Upper lobe of right lung (tissue), 1 donor: Measurements from ENCODE around the gene TUBB1. TPM values are rescaled to one million over a fixed set of nuclear protein-coding genes. Genes with fewer than 3 reads are reported as not detected.
"Not testable (repeated sequence)": the region's sequence is repeated elsewhere in the genome, so short reads cannot be mapped to it uniquely, and the experiment has no call there.

Experiments
- ATAC-seq: fragments of 200-7000 bp; cut with Tn5 transposase; one replicate; pipeline ENCODE4 v1.9.1; 2020; ENCODE audit warnings: mild to moderate bottlenecking, moderate library complexity
- DNase-seq: peaks from one replicate; pipeline ENCODE4 v3.0.0-alpha.2; 2020
- H3K27ac ChIP-seq: fragments of 200-600 bp; one replicate; pipeline ENCODE4 v1.8.0; 2022
- H3K27me3 ChIP-seq: fragments of 200-600 bp; one replicate; pipeline ENCODE4 v1.8.0; 2022; ENCODE audit warnings: mild to moderate bottlenecking
- H3K36me3 ChIP-seq: fragments of 200-600 bp; one replicate; pipeline ENCODE4 v1.8.0; 2022
- H3K4me1 ChIP-seq: fragments of 200-600 bp; one replicate; pipeline ENCODE4 v1.8.0; 2022
- H3K4me3 ChIP-seq: fragments of 200-600 bp; one replicate; pipeline ENCODE4 v1.8.0; 2022; ENCODE audit warnings: mild to moderate bottlenecking
- H3K9me3 ChIP-seq: fragments of 200-600 bp; one replicate; pipeline ENCODE4 v1.8.0; 2022
- CTCF ChIP-seq: fragments of 200-600 bp; IDR thresholded peaks from one replicate; pipeline ENCODE4 v1.8.0; 2022; ENCODE audit warnings: antibody characterized with exemption
- intact Hi-C: fragments of 100-400 bp; cut with DNase I; formaldehyde crosslinking; loops from one replicate; pipeline ENCODE4 v1.11.0; 2022
- total RNA-seq: library from RNA; stranded (reverse); fragmentation: NEBNext Ultra II Directional; extraction: Animal tissue kit (Norgen Biotek cat#: 25700); gene quantifications from one replicate; pipeline ENCODE4 v1.2.1, GENCODE V29; 2021
- donor health status: DM: no; HTN: yes; CAD: no; lungs with severe emphysema.

The TUBB1 gene
- total RNA-seq, 1 donor from 2014 or later = 3.0 TPM

- Histone ChIP-seq H3K4me3 (peak overlapping the region; percentile 91), H3K9me3 (no peaks in the 10 kb centered on the region), H3K27me3 (no peaks in the 10 kb centered on the region), H3K36me3 (peaks cover 73% of the 10 kb centered on the region), H3K27ac (peak overlapping the region; percentile 91), H3K4me1 (peaks cover 35% of the 10 kb centered on the region)
- DNase-seq (no peak), ATAC-seq (no peak)
- TF ChIP-seq CTCF = no peak
- intact Hi-C loops = no loop called here
Measured at GRCh38 chr20:59033093-59033492, 13.9 kb downstream of the TUBB1 start.

DNA sequence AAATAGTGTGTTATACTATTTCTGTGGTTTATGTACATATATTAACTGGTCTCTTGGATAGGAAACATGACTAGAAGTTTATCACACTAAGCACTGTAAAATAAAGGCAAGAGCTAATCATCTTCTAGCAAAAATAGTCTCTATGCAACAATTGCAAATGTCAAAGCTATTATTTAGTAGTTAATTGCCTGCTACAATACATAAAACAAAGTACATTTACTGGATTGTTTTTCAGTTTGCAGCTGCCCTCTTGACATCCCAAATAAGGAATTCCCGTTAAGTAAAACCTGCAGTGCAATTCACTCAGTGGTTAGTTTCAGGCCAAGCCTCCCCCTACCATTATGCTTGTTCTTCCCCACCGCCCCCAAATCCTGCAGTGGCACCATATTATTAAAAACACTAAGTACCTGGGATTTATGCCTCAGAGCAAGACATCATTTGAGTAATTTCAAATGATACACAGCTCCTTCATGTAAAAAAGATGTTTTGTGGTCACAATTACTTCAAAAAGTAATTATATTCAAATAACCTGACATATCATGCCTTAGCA, 14.5 kb downstream of the TUBB1 start:
- H3K36me3 ChIP-seq = peaks cover 71% of the 10 kb centered on the region
- no peak for DNase-seq
- intact Hi-C loops = no loop called here

DNA sequence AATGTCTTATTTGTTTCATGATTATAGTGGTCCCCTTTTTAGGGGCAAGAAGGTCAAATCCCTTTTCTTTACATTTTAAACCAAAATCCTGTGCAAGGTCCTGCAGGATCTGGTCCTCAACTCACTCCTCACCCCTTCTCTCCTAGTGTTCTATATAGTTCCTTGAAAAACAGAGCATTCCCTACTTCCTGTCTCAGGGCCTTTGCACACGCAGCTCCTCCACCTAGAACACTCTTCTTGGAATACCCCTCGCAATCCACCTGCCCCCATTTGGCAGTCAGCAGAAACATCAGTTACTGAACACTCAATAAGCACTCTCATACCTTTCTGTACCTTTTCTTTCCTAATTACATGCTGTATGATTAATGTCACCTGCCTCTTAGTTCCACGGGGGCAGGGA, 16.2 kb downstream of the TUBB1 start:
- Histone ChIP-seq H3K4me3 (no peak overlapping the region), H3K4me1 (peaks cover 27% of the 10 kb centered on the region), H3K36me3 (peaks cover 54% of the 10 kb centered on the region), H3K27me3 (no peaks in the 10 kb centered on the region), H3K9me3 (no peaks in the 10 kb centered on the region), H3K27ac (no peak overlapping the region)
- ATAC-seq (no peak), DNase-seq (no peak)
- intact Hi-C loops = no loop called here
- no peak for TF ChIP-seq CTCF

More for the DNA sequence above, 14.5 kb downstream of the TUBB1 start:
- Histone ChIP-seq H3K27ac (no peak overlapping the region), H3K4me1 (peaks cover 29% of the 10 kb centered on the region), H3K4me3 (no peak overlapping the region), H3K27me3 (no peaks in the 10 kb centered on the region), H3K9me3 (no peaks in the 10 kb centered on the region)
- no peak for ATAC-seq
- no peak for TF ChIP-seq CTCF

DNA sequence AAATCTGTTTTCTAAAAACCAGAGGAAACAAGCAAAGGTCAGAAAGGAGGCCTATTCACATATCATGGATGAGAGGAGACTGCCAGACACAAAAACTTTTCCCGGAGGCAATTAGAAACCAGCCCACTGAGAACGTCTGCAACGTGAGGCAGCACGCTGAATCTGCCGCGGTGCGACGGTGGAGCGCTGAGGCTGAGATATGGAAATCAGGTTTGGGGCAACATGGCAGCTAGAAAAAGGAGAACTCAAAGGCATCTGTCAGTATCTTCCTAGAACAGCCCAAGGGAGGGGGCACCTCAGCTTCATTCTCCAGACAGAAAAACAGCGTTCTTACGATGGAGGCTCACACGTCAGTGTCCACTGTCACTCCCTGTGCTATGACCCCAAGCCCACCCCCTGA, 18.2 kb downstream of the TUBB1 start:
- intact Hi-C loops = no loop called here

GRCh38 chr20:59039233-59039632, 20.0 kb downstream of the TUBB1 start:
- no peak for TF ChIP-seq CTCF
- no peak overlapping the region for H3K4me3 ChIP-seq
- peaks cover 42% of the 10 kb centered on the region for H3K36me3 ChIP-seq
- DNase-seq = no peak
- peaks cover 35% of the 10 kb centered on the region for H3K4me1 ChIP-seq
- intact Hi-C loops = no loop called here
- H3K27ac ChIP-seq = no peak overlapping the region
- no peaks in the 10 kb centered on the region for H3K9me3 ChIP-seq
- H3K27me3 ChIP-seq = no peaks in the 10 kb centered on the region
- ATAC-seq = no peak

More for the DNA sequence above, 18.2 kb downstream of the TUBB1 start:
- no peak overlapping the region for H3K4me3 ChIP-seq
- no peaks in the 10 kb centered on the region for H3K9me3 ChIP-seq
- no peaks in the 10 kb centered on the region for H3K27me3 ChIP-seq
- peaks cover 48% of the 10 kb centered on the region for H3K36me3 ChIP-seq
- TF ChIP-seq CTCF = no peak
- no peak for DNase-seq
- no peak overlapping the region for H3K27ac ChIP-seq
- peaks cover 31% of the 10 kb centered on the region for H3K4me1 ChIP-seq
- no peak for ATAC-seq

GRCh38 chr20:59040667-59041066, 21.4 kb downstream of the TUBB1 start:
- H3K4me3 ChIP-seq = no peak overlapping the region
- no peak for DNase-seq
- no peak for ATAC-seq
- H3K4me1 ChIP-seq = peaks cover 35% of the 10 kb centered on the region
- H3K9me3 ChIP-seq = no peaks in the 10 kb centered on the region
- no peak overlapping the region for H3K27ac ChIP-seq
- peaks cover 28% of the 10 kb centered on the region for H3K36me3 ChIP-seq
- no peaks in the 10 kb centered on the region for H3K27me3 ChIP-seq
- TF ChIP-seq CTCF = no peak
- intact Hi-C loops = no loop called here

DNA sequence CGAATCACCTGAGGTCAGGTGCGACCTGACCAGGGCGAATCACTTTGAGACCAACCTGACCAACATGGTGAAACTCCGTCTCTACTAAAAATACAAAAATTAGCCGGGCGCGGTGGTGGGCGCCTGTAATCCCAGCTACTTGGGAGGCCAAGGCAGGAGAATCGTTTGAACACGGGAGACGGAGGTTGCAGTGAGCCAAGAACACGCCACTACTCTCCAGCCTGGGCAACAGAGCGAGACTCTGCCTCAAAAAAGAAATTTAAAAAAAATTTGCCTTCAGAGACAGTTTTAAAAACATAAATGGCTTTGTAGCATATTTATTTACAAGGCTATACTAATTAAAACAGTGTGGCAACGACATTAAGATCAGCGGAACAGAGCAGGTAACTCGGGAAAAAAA, 22.3 kb downstream of the TUBB1 start:
- peaks cover 35% of the 10 kb centered on the region for H3K4me1 ChIP-seq
- peak overlapping the region; percentile 92 for H3K4me3 ChIP-seq
- intact Hi-C loops, ATAC-seq, H3K27me3 ChIP-seq, H3K9me3 ChIP-seq, DNase-seq: not testable (repeated sequence)
- peak overlapping the region; percentile 80 for H3K27ac ChIP-seq
- H3K36me3 ChIP-seq = peaks cover 19% of the 10 kb centered on the region
